Measurements from ENCODE around the gene ATP1B2. TPM values are rescaled to one million over a fixed set of nuclear protein-coding genes. Genes with fewer than 3 reads are reported as not detected.

The ATP1B2 gene
- total RNA-seq, 1 experiment from 2014 or later: not detected

- CTCF ChIA-PET: interaction anchor here (0.6 to 3.6 kb wide), 23 partner anchors 9 to 642 kb away, joined by 3 to 54 read pairs (median 4); partner anchors contain the start of genes CYB5D1, DNAH2, FXR2 and MPDU1
- POLR2A ChIA-PET: interaction anchor here (0.8 to 3.4 kb wide), 31 partner anchors 8 to 485 kb away, joined by 3 to 37 read pairs (median 5); partner anchors contain the start of genes CD68, FXR2, MPDU1 and NAA38
- BruUV-seq (replicated peaks): no TSS peak
- Histone ChIP-seq H3K9me2 (ENCODE audit: insufficient read depth) (no peaks in the 10 kb centered on the region), H3K27ac (ENCODE audit: low read depth, low read length) (peak within 1 kb of the TSS; percentile 89), H3K4me3 (replicated peaks in 1 of 2; ENCODE audit: low read depth in 1 of 2, low read length in 2 of 2) (peak within 1 kb of the TSS; percentile 86 to 100), H3K79me2 (ENCODE audit: insufficient read depth, low read length) (peaks cover 53% of the 10 kb centered on the region), H3K4me1 (ENCODE audit: control insufficient read depth in 1 of 2, insufficient read depth in 2 of 2, low read length in 2 of 2) (peaks cover 26 to 33% of the 10 kb centered on the region in 2 experiments), H3K27me3 (ENCODE audit: insufficient read depth, low read length) (no peaks in the 10 kb centered on the region), H3K9me3 (ENCODE audit: control insufficient read depth in 1 of 2, insufficient read depth in 1 of 2, low read depth in 1 of 2, low read length in 2 of 2) (no peaks in the 10 kb centered on the region), H3K9ac (ENCODE audit: low read length) (peak within 1 kb of the TSS; percentile 98), H3K36me3 (ENCODE audit: control insufficient read depth in 1 of 2, insufficient read depth in 2 of 2, low read length in 2 of 2) (no peaks in the 10 kb centered on the region), H4K20me1 (ENCODE audit: insufficient read depth) (no peaks in the 10 kb centered on the region), H3K4me2 (ENCODE audit: low read length) (peak within 1 kb of the TSS; percentile 88), H2AFZ (ENCODE audit: low read depth, low read length, poor library complexity, severe bottlenecking) (peak within 1 kb of the TSS; percentile 29)
- RAD21 ChIA-PET (ENCODE audit: low non-redundant PET in 1 of 2, low total read pairs in 2 of 2, uncharacterized antibody in 2 of 2, unreplicated experiment in 2 of 2): interaction anchor here (0.6 to 1.6 kb wide), 4 partner anchors 31 to 105 kb away, joined by 3 to 6 read pairs (median 4); partner anchors contain the start of gene MPDU1 (in 2 of the 2)
- intact Hi-C loops (cut with micrococcal nuclease): loop anchor here (1.0 to 5.0 kb wide), 6 partner anchors 56 to 641 kb away; partner anchors contain the start of gene FXR2
- ATAC-seq (peak; percentile 91), DNase-seq (ENCODE audit: low read depth, low spot score) (peak; percentile 99)
- TF ChIP-seq JUND (IDR thresholded peaks at IDR 0.05): no peak
- TF ChIP-seq TCF7L2 (IDR thresholded peaks at IDR 0.05; ENCODE audit: borderline replicate concordance, extremely low read depth, insufficient read depth, insufficient read length): no peak
- TF ChIP-seq EZH2phosphoT487 (IDR thresholded peaks at IDR 0.05; ENCODE audit: borderline replicate concordance): no peak
- peak; percentile 85 for TF ChIP-seq YY1 (IDR thresholded peaks at IDR 0.05; ENCODE audit: extremely low read depth, insufficient replicate concordance, low read depth, low read length)
- TF ChIP-seq FOSL1 (IDR thresholded peaks at IDR 0.05; ENCODE audit: low read depth): no peak
- peak; percentile 73 for TF ChIP-seq POLR2A (IDR thresholded peaks at IDR 0.05; ENCODE audit: borderline replicate concordance, extremely low read depth, insufficient read depth, insufficient read length)
- TF ChIP-seq, protein P1, sequence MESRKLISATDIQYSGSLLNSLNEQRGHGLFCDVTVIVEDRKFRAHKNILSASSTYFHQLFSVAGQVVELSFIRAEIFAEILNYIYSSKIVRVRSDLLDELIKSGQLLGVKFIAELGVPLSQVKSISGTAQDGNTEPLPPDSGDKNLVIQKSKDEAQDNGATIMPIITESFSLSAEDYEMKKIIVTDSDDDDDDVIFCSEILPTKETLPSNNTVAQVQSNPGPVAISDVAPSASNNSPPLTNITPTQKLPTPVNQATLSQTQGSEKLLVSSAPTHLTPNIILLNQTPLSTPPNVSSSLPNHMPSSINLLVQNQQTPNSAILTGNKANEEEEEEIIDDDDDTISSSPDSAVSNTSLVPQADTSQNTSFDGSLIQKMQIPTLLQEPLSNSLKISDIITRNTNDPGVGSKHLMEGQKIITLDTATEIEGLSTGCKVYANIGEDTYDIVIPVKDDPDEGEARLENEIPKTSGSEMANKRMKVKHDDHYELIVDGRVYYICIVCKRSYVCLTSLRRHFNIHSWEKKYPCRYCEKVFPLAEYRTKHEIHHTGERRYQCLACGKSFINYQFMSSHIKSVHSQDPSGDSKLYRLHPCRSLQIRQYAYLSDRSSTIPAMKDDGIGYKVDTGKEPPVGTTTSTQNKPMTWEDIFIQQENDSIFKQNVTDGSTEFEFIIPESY (IDR thresholded peaks at IDR 0.05; ENCODE audit: extremely low read depth, insufficient replicate concordance, low read length): peak; percentile 95
- TF ChIP-seq, protein P2, sequence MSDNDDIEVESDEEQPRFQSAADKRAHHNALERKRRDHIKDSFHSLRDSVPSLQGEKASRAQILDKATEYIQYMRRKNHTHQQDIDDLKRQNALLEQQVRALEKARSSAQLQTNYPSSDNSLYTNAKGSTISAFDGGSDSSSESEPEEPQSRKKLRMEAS (IDR thresholded peaks at IDR 0.05): peak; percentile 71; the same call in 1 of the 2 replicates
- no peak for TF ChIP-seq CEBPB (IDR thresholded peaks at IDR 0.05; ENCODE audit: low read depth)
- TF ChIP-seq SRF (IDR thresholded peaks at IDR 0.05; ENCODE audit: low read depth): 0 out of 2 replicates have a peak, but pooled peaks have one; percentile 42
- TF ChIP-seq RAD21 (IDR thresholded peaks at IDR 0.05; ENCODE audit: low read depth): peak; percentile 87
- TF ChIP-seq, protein P3, sequence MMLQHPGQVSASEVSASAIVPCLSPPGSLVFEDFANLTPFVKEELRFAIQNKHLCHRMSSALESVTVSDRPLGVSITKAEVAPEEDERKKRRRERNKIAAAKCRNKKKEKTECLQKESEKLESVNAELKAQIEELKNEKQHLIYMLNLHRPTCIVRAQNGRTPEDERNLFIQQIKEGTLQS (IDR thresholded peaks at IDR 0.05): no peak
- 0 out of 2 replicates have a peak, but pooled peaks have one; percentile 47 for TF ChIP-seq ELF1 (IDR thresholded peaks at IDR 0.05; ENCODE audit: borderline replicate concordance, low read depth)
- peak; percentile 65 for TF ChIP-seq EGR1 (IDR thresholded peaks at IDR 0.05; ENCODE audit: low read depth)
- TF ChIP-seq POLR2AphosphoS5 (IDR thresholded peaks at IDR 0.05; ENCODE audit: low read depth, low read length): peak; percentile 90
- TF ChIP-seq, protein P4, sequence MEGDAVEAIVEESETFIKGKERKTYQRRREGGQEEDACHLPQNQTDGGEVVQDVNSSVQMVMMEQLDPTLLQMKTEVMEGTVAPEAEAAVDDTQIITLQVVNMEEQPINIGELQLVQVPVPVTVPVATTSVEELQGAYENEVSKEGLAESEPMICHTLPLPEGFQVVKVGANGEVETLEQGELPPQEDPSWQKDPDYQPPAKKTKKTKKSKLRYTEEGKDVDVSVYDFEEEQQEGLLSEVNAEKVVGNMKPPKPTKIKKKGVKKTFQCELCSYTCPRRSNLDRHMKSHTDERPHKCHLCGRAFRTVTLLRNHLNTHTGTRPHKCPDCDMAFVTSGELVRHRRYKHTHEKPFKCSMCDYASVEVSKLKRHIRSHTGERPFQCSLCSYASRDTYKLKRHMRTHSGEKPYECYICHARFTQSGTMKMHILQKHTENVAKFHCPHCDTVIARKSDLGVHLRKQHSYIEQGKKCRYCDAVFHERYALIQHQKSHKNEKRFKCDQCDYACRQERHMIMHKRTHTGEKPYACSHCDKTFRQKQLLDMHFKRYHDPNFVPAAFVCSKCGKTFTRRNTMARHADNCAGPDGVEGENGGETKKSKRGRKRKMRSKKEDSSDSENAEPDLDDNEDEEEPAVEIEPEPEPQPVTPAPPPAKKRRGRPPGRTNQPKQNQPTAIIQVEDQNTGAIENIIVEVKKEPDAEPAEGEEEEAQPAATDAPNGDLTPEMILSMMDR (IDR thresholded peaks at IDR 0.05 in 2 of 3, conservative IDR thresholded peaks at IDR 0.05 in 1 of 3; ENCODE audit: borderline replicate concordance in 1 of 3, insufficient read depth in 1 of 3, low read depth in 2 of 3, low read length in 2 of 3): peak; percentile 93 to 99 (median 99)
- TF ChIP-seq SIN3A (IDR thresholded peaks at IDR 0.05; ENCODE audit: low read depth): peak; percentile 56
- no peak for TF ChIP-seq CBX3 (IDR thresholded peaks at IDR 0.05; ENCODE audit: low read depth)
- no peak for TF ChIP-seq EZH2 (IDR thresholded peaks at IDR 0.05)
- TF ChIP-seq ZNF274 (IDR thresholded peaks at IDR 0.05; ENCODE audit: low read depth, low read length): no peak
- no peak for TF ChIP-seq ZFX (IDR thresholded peaks at IDR 0.05)
Observed at GRCh38 chr17:7687908-7688807, 37.4 kb downstream of the ATP1B2 start, which contains the start of gene WRAP53. TSS of gene WRAP53 (plus strand) at chr17:7688477. CDS start at chr17:7688649, 172 bp downstream.

All from HCT116 (cell line).